Caco-2 (cell line): ENCODE results near the gene WDFY4. TPM values are rescaled to one million over a fixed set of nuclear protein-coding genes. Genes with fewer than 3 reads are reported as not detected.

Experiments used
- BruUV-seq: library from RNA; stranded (reverse); fragments of 400-500 nt; replicated peaks from 2 replicates; lab custom pipeline; 2021; lab: Mats Ljungman, UMichigan
- CTCF ChIA-PET: fragments of 300-600 bp; sonication (Branson Sonifier 250); formaldehyde crosslinking; loops from one replicate; lab custom pipeline; 2022; ENCODE audit warnings: antibody characterized with exemption; lab: Charles Lee
- POLR2A ChIA-PET: fragments of 300-600 bp; sonication (Branson Sonifier 250); formaldehyde crosslinking; loops from one replicate; lab custom pipeline; 2022; ENCODE audit warnings: antibody characterized with exemption; lab: Charles Lee
- DNase-seq, 2 experiments: peaks; one replicate each; pipeline versions ENCODE4 v3.0.0 to v3.0.0-alpha.2; 2020 to 2022
- H3K27me3 ChIP-seq: replicated peaks from 2 replicates; pipeline ENCODE4 v1.6.0; 2011; ENCODE audit warnings: low read length; ENCODE audit not compliant: control insufficient read depth, insufficient read depth
- H3K36me3 ChIP-seq: 2 replicates; pipeline ENCODE4 v1.5.1; 2011; ENCODE audit warnings: low read length; ENCODE audit not compliant: control insufficient read depth, insufficient read depth
- H3K4me1 ChIP-seq: fragments of 250-450 bp; sonication (Bioruptor Pico); 2 replicates; pipeline ENCODE4 v1.5.1; 2020; ENCODE audit warnings: mild to moderate bottlenecking
- H3K4me3 ChIP-seq: 2 replicates; pipeline ENCODE4 v1.5.1; 2011; ENCODE audit warnings: low read depth, mild to moderate bottlenecking, control low read depth, low read length
- H3K9me3 ChIP-seq: fragments of 250-450 bp; sonication (Bioruptor Pico); 2 replicates; pipeline ENCODE4 v1.5.1; 2020; ENCODE audit warnings: mild to moderate bottlenecking, moderate library complexity
- H3K27ac Mint-ChIP-seq: one replicate; pipeline ENCODE4 v1.8.0; 2022; ENCODE audit warnings: mixed read lengths; ENCODE audit not compliant: unreplicated experiment
- H3K27me3 Mint-ChIP-seq: one replicate; pipeline ENCODE4 v1.8.0; 2022; ENCODE audit warnings: mixed read lengths; ENCODE audit not compliant: insufficient read depth, unreplicated experiment
- H3K36me3 Mint-ChIP-seq: one replicate; pipeline ENCODE4 v1.8.0; 2022; ENCODE audit warnings: mild to moderate bottlenecking, mixed read lengths; ENCODE audit not compliant: insufficient read depth, unreplicated experiment
- H3K4me1 Mint-ChIP-seq: one replicate; pipeline ENCODE4 v1.8.0; 2022; ENCODE audit warnings: low read depth, mixed read lengths; ENCODE audit not compliant: unreplicated experiment
- H3K4me3 Mint-ChIP-seq: one replicate; pipeline ENCODE4 v1.8.0; 2022; ENCODE audit warnings: mild to moderate bottlenecking, moderate library complexity, mixed read lengths; ENCODE audit not compliant: unreplicated experiment
- H3K9me3 Mint-ChIP-seq: one replicate; pipeline ENCODE4 v1.8.0; 2022; ENCODE audit warnings: mixed read lengths; ENCODE audit not compliant: unreplicated experiment
- intact Hi-C: fragments of 100-400 bp; cut with micrococcal nuclease; formaldehyde crosslinking; loops from one replicate; pipeline ENCODE4 v1.10.0; 2022; ENCODE audit not compliant: unreplicated experiment
- total RNA-seq: library from RNA; stranded (reverse); gene quantifications from 2 replicates; pipeline ENCODE4 v1.2.3, GENCODE V29; 2022
- TF ChIP-seq, protein P1 (sequence below), 2 experiments: fragments of 200-600 bp in 1 of 2; IDR thresholded peaks; 1 replicate in 1 of 2; 2 replicates in 1 of 2; pipeline versions ENCODE4 v1.5.1 to v1.8.0; 2011 to 2022; ENCODE audit warnings: antibody characterized with exemption in 1 of 2, control low read depth in 1 of 2, inconsistent platforms in 1 of 2, low read depth in 1 of 2, low read length in 1 of 2, mild to moderate bottlenecking in 1 of 2, moderate library complexity in 1 of 2; ENCODE audit not compliant: insufficient read depth in 1 of 2, severe bottlenecking in 1 of 2, unreplicated experiment in 1 of 2

Gene WDFY4
- total RNA-seq, 1 experiment from 2014 or later: not detected

GRCh38 chr10:48982584-48982983 lies 297.9 kb downstream of the WDFY4 start:
- no peaks in the 10 kb centered on the region for H3K36me3 ChIP-seq
- TF ChIP-seq, protein P1, sequence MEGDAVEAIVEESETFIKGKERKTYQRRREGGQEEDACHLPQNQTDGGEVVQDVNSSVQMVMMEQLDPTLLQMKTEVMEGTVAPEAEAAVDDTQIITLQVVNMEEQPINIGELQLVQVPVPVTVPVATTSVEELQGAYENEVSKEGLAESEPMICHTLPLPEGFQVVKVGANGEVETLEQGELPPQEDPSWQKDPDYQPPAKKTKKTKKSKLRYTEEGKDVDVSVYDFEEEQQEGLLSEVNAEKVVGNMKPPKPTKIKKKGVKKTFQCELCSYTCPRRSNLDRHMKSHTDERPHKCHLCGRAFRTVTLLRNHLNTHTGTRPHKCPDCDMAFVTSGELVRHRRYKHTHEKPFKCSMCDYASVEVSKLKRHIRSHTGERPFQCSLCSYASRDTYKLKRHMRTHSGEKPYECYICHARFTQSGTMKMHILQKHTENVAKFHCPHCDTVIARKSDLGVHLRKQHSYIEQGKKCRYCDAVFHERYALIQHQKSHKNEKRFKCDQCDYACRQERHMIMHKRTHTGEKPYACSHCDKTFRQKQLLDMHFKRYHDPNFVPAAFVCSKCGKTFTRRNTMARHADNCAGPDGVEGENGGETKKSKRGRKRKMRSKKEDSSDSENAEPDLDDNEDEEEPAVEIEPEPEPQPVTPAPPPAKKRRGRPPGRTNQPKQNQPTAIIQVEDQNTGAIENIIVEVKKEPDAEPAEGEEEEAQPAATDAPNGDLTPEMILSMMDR (IDR thresholded peaks at IDR 0.05; ENCODE audit: insufficient read depth in 1 of 2, low read depth in 1 of 2, low read length in 1 of 2, severe bottlenecking in 1 of 2, unreplicated experiment in 1 of 2): no peak
- Mint-ChIP-seq H3K4me3 (no peak overlapping the region), H3K27ac (no peak overlapping the region), H3K4me1 (no peaks in the 10 kb centered on the region), H3K27me3 (peaks cover 18% of the 10 kb centered on the region), H3K36me3 (no peaks in the 10 kb centered on the region), H3K9me3 (no peaks in the 10 kb centered on the region)
- POLR2A ChIA-PET: no interaction called here
- H3K9me3 ChIP-seq: no peaks in the 10 kb centered on the region
- H3K4me3 ChIP-seq: no peak overlapping the region
- DNase-seq: no peak
- no peaks in the 10 kb centered on the region for H3K27me3 ChIP-seq
- no TSS peak for BruUV-seq
- CTCF ChIA-PET: interaction anchor here (1.9 kb wide), 1 partner anchor 179 kb away, joined by 7 read pairs; no protein-coding TSS in a partner anchor
- H3K4me1 ChIP-seq: no peaks in the 10 kb centered on the region
- intact Hi-C loops: loop anchor here (5.0 to 10.0 kb wide), 2 partner anchors 325 to 532 kb away; no protein-coding TSS in a partner anchor

DNA sequence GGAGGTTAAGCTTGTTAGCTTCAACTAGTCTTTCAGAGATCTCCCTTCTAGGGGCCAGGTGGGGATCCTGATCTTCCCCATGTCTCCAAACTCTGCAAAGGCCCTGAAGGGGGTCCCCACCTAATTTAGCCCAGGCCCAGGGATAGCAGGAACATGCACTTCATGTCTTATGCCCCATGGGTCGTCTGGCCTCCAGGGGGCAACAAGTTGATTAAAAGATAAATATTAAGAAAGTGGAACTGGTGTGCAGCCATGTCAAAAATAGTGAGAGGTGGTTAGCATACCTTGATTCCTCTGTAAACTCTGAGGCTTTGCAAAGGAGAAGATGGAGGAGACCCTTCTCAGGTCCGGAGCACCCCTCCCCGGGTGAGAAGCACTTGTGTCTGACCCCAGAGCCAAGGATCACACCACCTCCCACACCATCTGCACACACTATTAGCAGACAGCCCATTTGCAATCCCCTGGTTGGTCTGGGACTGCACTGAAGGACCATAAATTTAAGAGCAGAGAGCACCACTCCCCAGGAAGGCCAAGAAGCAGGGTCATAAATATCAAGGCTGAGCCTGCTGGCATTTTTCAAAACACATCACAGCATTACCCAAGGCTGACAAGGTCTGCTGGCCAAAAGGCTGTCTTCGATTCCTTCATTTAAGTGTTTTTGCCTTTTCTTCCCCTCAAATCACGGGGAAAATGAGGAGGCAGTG lies 299.1 kb downstream of the WDFY4 start:
- no peaks in the 10 kb centered on the region for H3K4me1 Mint-ChIP-seq
- DNase-seq: no peak
- ChIA-PET CTCF (interaction anchor here (0.6 to 0.7 kb wide), 2 partner anchors 263 to 423 kb away, joined by 3 read pairs; no protein-coding TSS in a partner anchor), POLR2A (no interaction called here)
- Histone ChIP-seq H3K4me3 (no peak overlapping the region), H3K9me3 (no peaks in the 10 kb centered on the region), H3K36me3 (no peaks in the 10 kb centered on the region), H3K27me3 (no peaks in the 10 kb centered on the region; the same call in 1 of the 2 replicates), H3K4me1 (no peaks in the 10 kb centered on the region)
- H3K4me3 Mint-ChIP-seq: no peak overlapping the region
- no peaks in the 10 kb centered on the region for H3K36me3 Mint-ChIP-seq
- TF ChIP-seq, protein P1 (IDR thresholded peaks at IDR 0.05; ENCODE audit: insufficient read depth in 1 of 2, low read depth in 1 of 2, low read length in 1 of 2, severe bottlenecking in 1 of 2, unreplicated experiment in 1 of 2): no peak
- no TSS peak for BruUV-seq
- intact Hi-C loops: loop anchor here (5.0 to 10.0 kb wide), 2 partner anchors 326 to 531 kb away; no protein-coding TSS in a partner anchor
- H3K9me3 Mint-ChIP-seq: no peaks in the 10 kb centered on the region
- no peak overlapping the region for H3K27ac Mint-ChIP-seq
- H3K27me3 Mint-ChIP-seq: peaks cover 15% of the 10 kb centered on the region

GRCh38 chr10:48985621-48986158 lies 301.0 kb downstream of the WDFY4 start:
- no peaks in the 10 kb centered on the region; the same call in 1 of the 2 replicates for H3K27me3 ChIP-seq
- CTCF ChIA-PET: no interaction called here

More at GRCh38 chr10:48985621-48986158, 301.0 kb downstream of the WDFY4 start:
- intact Hi-C loops: loop anchor here (10.0 kb wide), 1 partner anchor 529 kb away; no protein-coding TSS in a partner anchor
- peaks cover 15% of the 10 kb centered on the region for H3K27me3 Mint-ChIP-seq
- no peaks in the 10 kb centered on the region for H3K36me3 ChIP-seq
- no peaks in the 10 kb centered on the region for H3K4me1 ChIP-seq
- POLR2A ChIA-PET: no interaction called here
- H3K36me3 Mint-ChIP-seq: no peaks in the 10 kb centered on the region
- H3K4me1 Mint-ChIP-seq: no peaks in the 10 kb centered on the region
- H3K9me3 Mint-ChIP-seq: no peaks in the 10 kb centered on the region
- H3K27ac Mint-ChIP-seq: no peak overlapping the region
- TF ChIP-seq, protein P1 (IDR thresholded peaks at IDR 0.05; ENCODE audit: insufficient read depth in 1 of 2, low read depth in 1 of 2, low read length in 1 of 2, severe bottlenecking in 1 of 2, unreplicated experiment in 1 of 2): no peak
- no peak overlapping the region for H3K4me3 Mint-ChIP-seq
- no peak overlapping the region for H3K4me3 ChIP-seq
- no TSS peak for BruUV-seq
- no peaks in the 10 kb centered on the region for H3K9me3 ChIP-seq
- no peak for DNase-seq
